HEK293T (cell line): ENCODE measurements around the gene C10orf95.
"Not testable (repeated sequence)": the region's sequence is repeated elsewhere in the genome, so short reads cannot be mapped to it uniquely, and the experiment has no call there.

ENCODE experiments used
- BHLHE40 ChIP-seq: fragments of 450-650 bp; IDR thresholded peaks from 2 replicates; pipeline ENCODE4 v1.6.1; 2016; ENCODE audit warnings: mild to moderate bottlenecking, moderate library complexity, borderline replicate concordance
- ELF4 ChIP-seq: fragments of 450-650 bp; IDR thresholded peaks from 2 replicates; pipeline ENCODE4 v1.6.1; 2017; ENCODE audit warnings: antibody characterized with exemption
- FOXK2 ChIP-seq: fragments of 450-650 bp; IDR thresholded peaks from 2 replicates; pipeline ENCODE4 v1.6.1; 2016; ENCODE audit warnings: mild to moderate bottlenecking
- FOXM1 ChIP-seq: fragments of 450-650 bp; IDR thresholded peaks from 2 replicates; pipeline ENCODE4 v1.6.1; 2017; ENCODE audit warnings: mild to moderate bottlenecking, borderline replicate concordance
- HDGF ChIP-seq: fragments of 450-650 bp; IDR thresholded peaks from 2 replicates; pipeline ENCODE4 v1.6.1; 2017; ENCODE audit warnings: antibody characterized with exemption, borderline replicate concordance
- L3MBTL2 ChIP-seq: fragments of 450-650 bp; conservative IDR thresholded peaks from 2 replicates; pipeline ENCODE4 v1.6.1; 2016; ENCODE audit warnings: mild to moderate bottlenecking
- SP1 ChIP-seq: fragments of 450-650 bp; IDR thresholded peaks from 2 replicates; pipeline ENCODE4 v1.6.1; 2017
- TARDBP ChIP-seq: fragments of 450-650 bp; IDR thresholded peaks from 2 replicates; pipeline ENCODE4 v1.6.1; 2016
- ZNF384 ChIP-seq: fragments of 450-650 bp; IDR thresholded peaks from 2 replicates; pipeline ENCODE4 v1.6.1; 2016

DNA sequence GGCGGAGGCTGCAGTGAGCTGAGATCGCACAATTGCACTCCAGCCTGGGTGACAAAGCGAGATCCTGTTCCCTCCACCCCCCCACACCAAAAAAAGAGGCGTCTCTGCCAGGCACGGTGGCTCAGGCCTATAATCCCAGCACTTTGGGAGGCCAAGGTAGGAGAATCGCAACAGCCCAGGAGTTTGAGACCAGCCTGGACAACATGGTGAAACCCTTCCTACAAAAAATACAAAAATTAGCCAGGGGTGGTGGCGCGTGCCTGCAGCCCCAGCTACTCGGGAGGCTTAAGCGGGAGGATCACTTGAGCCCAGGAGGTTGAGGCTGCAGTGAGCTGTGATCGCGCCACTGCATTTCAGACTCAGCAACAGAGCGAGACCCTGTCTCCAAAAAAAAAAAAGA, 49.3 kb upstream of the C10orf95 start:
- not testable (repeated sequence) for TF ChIP-seq SP1, FOXM1, BHLHE40, ZNF384, FOXK2, HDGF, ELF4, L3MBTL2, TARDBP
